ENCODE measurements around the gene NKX6-2. TPM values are rescaled to one million over a fixed set of nuclear protein-coding genes. Genes with fewer than 3 reads are reported as not detected.

Gene NKX6-2
- total RNA-seq = not detected in 3 replicates
- long read RNA-seq = 0 reads

GRCh38 chr10:132785723-132786475 lies at the start of gene NKX6-2:
TSS of gene NKX6-2 (minus strand) at chr10:132786147. CDS start at chr10:132785948, 199 bp downstream.
- Mint-ChIP-seq H3K27ac (ENCODE audit: unreplicated experiment) (no peak within 1 kb of the TSS), H3K4me3 (ENCODE audit: unreplicated experiment) (no peak within 1 kb of the TSS), H3K9me3 (ENCODE audit: low read depth) (no peaks in the 10 kb centered on the region), H3K27me3 (ENCODE audit: low read depth) (peaks cover 16% of the 10 kb centered on the region), H3K4me1 (ENCODE audit: low read depth) (no peaks in the 10 kb centered on the region), H3K36me3 (ENCODE audit: low read depth) (peaks cover 17% of the 10 kb centered on the region)
- TF ChIP-seq, protein P1, sequence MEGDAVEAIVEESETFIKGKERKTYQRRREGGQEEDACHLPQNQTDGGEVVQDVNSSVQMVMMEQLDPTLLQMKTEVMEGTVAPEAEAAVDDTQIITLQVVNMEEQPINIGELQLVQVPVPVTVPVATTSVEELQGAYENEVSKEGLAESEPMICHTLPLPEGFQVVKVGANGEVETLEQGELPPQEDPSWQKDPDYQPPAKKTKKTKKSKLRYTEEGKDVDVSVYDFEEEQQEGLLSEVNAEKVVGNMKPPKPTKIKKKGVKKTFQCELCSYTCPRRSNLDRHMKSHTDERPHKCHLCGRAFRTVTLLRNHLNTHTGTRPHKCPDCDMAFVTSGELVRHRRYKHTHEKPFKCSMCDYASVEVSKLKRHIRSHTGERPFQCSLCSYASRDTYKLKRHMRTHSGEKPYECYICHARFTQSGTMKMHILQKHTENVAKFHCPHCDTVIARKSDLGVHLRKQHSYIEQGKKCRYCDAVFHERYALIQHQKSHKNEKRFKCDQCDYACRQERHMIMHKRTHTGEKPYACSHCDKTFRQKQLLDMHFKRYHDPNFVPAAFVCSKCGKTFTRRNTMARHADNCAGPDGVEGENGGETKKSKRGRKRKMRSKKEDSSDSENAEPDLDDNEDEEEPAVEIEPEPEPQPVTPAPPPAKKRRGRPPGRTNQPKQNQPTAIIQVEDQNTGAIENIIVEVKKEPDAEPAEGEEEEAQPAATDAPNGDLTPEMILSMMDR (IDR thresholded peaks at IDR 0.05) = no peak
- DNase-seq (ENCODE audit: low spot score) = no peak

DNA sequence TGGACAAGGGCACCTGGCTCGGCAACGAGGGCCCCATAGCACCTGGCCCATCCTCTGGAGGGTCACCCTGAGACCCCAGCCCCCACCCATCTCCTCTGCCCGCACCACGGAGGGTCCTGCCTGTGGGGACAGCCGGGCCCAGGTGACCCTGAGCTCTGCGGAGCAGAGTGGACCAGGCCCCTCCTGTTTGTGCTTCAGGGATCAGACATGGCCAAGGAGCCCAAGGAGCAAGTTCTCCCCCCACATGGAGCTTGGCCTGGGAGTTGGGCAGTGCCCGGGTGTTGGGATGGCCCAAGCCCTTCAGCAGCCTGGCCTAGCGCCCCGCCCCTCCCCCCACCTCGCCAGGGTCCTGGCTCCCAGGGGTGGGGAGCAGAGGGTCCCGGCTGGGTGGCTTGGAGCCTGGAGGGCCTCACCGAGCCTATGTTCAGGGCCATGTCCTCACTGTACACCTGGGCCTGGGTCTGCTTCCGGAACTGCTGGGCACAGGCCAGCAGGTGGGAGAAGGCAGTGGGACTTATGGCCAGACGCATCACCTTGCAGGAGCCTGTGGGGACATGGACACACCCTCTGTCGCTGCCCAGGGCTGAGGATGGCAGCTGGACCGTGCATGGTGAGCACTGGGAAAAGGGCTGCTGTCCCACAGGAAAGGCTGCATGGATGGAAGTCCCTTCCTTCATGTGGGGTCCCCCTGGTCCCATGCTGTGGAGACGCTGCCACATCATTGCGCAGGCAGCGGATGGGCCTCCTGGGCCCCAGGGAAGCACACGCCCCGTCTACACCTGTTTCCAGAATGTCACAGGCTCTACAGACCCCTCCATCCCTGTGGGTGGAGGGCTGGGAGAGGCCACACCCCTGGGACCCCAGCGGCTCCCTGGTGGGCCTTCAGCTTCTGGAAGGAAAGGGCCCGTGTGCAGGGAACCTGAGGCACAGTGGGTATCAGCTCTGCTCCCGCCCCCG lies 49.2 kb upstream of the NKX6-2 start:
- peaks cover 43% of the 10 kb centered on the region for H3K27me3 Mint-ChIP-seq (ENCODE audit: low read depth)
- no peak overlapping the region for H3K4me3 Mint-ChIP-seq (ENCODE audit: unreplicated experiment)
- H3K36me3 Mint-ChIP-seq (ENCODE audit: low read depth) = no peaks in the 10 kb centered on the region
- H3K4me1 Mint-ChIP-seq (ENCODE audit: low read depth) = no peaks in the 10 kb centered on the region
- no peak for DNase-seq (ENCODE audit: low spot score)
- TF ChIP-seq, protein P1 (IDR thresholded peaks at IDR 0.05) = no peak
- H3K9me3 Mint-ChIP-seq (ENCODE audit: low read depth) = no peaks in the 10 kb centered on the region
- no peak overlapping the region for H3K27ac Mint-ChIP-seq (ENCODE audit: unreplicated experiment)

GRCh38 chr10:132834311-132834761 lies 48.4 kb upstream of the NKX6-2 start:
- Mint-ChIP-seq H3K4me1 (ENCODE audit: low read depth) (no peaks in the 10 kb centered on the region), H3K36me3 (ENCODE audit: low read depth) (no peaks in the 10 kb centered on the region), H3K27ac (ENCODE audit: unreplicated experiment) (no peak overlapping the region), H3K9me3 (ENCODE audit: low read depth) (no peaks in the 10 kb centered on the region), H3K4me3 (ENCODE audit: unreplicated experiment) (no peak overlapping the region), H3K27me3 (ENCODE audit: low read depth) (peaks cover 43% of the 10 kb centered on the region)
- TF ChIP-seq, protein P1 (IDR thresholded peaks at IDR 0.05) = no peak
- DNase-seq (ENCODE audit: low spot score) = no peak

DNA sequence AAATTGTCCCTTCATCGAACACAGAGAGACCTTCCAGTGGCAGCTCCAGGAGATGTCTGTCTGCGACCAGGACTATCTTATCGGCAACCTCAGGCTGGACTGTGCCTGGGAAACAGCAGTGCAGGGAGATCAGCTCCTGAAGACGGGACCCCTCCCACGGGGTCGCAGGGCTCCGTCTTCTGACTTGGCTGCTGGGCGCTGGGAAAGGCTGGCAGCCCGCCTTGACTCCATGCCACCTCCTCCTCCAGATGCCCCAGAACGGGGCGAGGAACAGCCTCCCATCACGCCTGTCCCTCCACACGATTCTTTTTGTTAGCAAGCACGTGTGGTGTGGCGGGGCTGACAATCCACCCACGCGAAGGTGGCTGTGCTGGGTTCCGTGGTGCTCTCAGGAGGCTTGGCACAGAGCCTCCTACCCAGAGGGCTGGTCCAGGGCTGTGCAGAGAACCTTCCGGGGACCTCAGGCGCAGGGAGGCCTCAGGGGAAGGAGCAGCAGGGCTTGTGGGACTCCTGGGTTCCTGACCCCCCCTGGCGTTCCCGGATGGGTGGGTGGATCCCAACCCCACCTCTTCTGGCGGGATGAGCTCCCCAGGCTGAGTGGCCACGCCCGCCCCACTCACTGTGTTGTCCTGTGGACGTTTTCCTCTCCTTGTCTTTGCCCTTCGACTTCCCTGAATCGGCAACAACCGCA lies 47.6 kb upstream of the NKX6-2 start:
- DNase-seq (ENCODE audit: low spot score) = no peak
- TF ChIP-seq, protein P1 (IDR thresholded peaks at IDR 0.05) = no peak

More for the DNA sequence above, 47.6 kb upstream of the NKX6-2 start:
- Mint-ChIP-seq H3K4me1 (ENCODE audit: low read depth) (no peaks in the 10 kb centered on the region), H3K27me3 (ENCODE audit: low read depth) (peaks cover 42% of the 10 kb centered on the region), H3K36me3 (ENCODE audit: low read depth) (no peaks in the 10 kb centered on the region), H3K4me3 (ENCODE audit: unreplicated experiment) (no peak overlapping the region), H3K27ac (ENCODE audit: unreplicated experiment) (no peak overlapping the region), H3K9me3 (ENCODE audit: low read depth) (no peaks in the 10 kb centered on the region)

All from chondrocyte (in vitro differentiated cells).